Midbrain (tissue), 1 donor: ENCODE data around the gene STK17B.
"Not testable (repeated sequence)": the region's sequence is repeated elsewhere in the genome, so short reads cannot be mapped to it uniquely, and the experiment has no call there.

Experiments used
- DNase-seq: peaks from one replicate; lab custom pipeline; 2025; lab: John Stamatoyannopoulos, UW

The STK17B gene

GRCh38 chr2:196112418-196113034 lies 58.9 kb downstream of the STK17B start:
- DNase-seq, result no peak

- no peak for DNase-seq
Observed at GRCh38 chr2:196108604-196109003, 62.8 kb downstream of the STK17B start.

DNA sequence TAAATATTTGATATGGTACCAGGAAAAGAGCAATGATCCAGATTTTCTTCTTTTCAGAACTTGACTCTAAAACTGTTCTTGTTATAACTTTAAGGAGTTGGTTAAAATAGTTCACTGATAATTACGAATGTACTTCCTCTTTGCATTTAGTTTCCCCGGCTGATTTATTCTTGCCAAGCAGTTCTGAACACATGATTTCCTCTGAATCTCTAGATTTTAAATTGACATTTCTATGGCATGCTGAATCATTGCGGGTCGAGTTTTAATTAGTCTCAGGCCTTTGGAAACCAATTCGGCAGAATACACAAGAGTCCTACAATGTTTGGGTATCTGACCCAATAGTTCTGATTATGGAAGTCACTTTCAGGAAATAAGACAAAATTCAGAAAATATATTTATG lies 65.4 kb downstream of the STK17B start:
- no peak for DNase-seq

GRCh38 chr2:196104066-196104465 lies 67.3 kb downstream of the STK17B start:
- DNase-seq, result no peak

GRCh38 chr2:196103626-196104025 lies 67.8 kb downstream of the STK17B start:
- DNase-seq, result no peak

DNA sequence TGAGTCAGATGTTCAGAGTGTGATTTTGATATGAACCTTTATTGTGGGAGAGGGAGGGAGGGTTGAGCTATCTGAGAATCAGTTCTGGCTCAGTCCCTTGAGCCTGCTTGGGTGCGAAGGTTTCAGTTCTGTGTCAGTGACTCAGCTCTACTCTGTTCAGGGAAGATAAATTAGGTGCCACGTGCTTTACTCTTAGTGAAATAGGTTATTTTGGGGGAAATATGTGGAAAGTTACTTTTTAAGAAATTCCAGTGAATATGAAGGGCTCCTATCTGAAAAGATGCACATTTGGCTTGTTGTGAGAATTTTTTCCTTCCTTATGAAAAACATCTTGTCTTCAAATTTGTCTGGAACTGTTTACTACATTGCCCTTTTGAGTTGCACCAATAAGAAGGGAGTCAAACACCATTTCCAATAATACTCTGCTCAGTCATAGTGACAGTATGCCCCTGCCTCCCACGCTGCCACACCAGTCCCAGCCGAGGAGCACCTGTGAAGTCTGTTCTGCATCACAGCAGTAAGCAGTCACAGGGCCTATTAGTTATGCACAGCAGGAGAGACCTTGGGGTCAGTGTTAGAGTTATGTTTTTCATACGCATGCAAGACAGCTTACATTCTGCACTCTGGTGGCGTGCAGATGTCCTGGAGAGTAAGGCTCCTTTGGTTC lies 69.9 kb downstream of the STK17B start:
- no peak for DNase-seq

- DNase-seq, result no peak
Observed at GRCh38 chr2:196099916-196100315, 71.5 kb downstream of the STK17B start.

DNA sequence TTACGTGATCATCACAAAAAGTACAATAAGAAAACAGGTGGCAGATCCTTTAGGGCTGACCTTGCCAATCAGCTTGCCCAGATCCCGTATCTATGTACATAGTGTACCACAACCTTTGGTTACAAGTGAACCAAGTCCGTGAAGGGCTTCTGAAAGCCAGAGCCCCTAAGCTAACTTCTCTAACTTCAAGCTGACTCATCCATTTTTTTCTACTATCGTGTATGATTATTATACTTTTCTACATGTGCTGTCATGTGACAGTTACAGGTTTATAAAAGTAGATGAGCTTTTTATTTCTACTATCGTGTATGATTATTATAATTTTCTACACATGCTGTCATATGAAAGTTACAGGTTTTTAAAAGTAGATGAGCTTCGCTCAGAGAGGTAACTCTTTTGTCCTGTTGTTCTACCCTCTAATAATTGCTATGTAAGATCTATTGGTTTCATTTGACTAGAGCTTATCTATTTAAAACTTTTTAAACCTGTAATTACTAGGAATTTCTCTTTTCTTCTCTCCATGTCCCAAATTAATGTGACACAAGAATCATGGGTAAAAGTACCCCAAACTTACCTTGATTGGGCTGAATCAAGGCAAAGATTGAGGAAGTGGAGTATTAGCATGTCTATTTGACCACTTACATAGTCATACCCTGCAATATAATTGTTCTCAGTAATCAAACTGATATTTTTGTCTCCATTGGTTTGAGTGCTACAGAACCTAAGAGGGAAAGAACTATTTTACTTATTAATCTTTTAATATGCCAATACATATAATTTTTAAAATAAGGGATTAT lies 73.3 kb downstream of the STK17B start:
- no peak for DNase-seq

DNA sequence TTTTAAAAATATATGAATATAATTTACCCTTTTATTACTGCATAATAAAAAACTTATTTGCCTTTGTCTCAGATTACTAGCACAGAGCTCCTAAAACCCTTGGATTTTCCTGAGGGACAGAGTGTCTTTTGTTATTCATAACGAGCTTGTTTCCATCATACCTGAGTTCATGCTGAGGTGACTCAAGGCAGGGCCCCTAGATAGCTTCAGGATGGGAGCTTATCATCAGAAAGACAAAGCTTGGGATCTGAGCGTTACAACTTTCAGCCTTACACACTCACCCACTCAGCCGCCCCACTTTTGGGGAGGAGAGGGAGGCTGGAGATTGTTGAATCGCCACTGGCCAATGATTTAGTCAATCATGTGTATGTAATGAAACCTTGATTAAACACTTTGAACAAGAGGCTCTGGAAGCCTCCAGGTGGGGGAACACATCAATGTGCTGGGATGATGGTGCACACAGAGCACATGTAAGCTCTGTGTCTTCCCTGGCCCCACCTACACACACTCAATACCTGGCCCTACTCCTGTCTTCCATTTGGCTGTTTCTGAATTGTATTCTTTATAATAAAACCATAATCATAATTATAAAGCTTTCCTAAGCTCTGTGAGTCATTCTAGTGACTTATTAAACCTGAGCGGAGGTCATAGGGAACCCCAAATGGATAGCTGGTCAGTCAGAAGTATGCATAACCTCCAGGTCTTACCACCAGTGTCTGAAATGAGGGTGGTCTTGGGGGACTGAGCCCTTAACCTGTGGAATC lies 74.2 kb downstream of the STK17B start:
- no peak for DNase-seq

DNA sequence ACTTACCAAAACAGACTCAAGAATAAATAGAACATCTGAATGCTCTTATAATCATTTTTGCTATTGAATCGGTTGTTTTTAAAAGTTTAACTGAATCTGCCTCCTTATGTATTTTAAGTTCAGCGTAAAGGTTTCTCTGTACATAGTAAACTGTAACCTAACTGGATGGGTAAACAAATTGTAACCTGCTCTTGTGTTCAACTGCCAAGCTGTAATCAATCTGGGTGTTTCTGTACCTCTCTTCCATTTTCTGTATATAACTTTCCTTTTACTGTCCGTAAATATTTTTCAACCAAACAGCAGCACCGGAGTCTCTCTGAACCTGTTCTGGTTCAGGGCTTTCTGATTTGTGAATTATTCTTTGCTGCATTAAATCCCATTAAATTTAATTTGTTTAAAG lies 75.1 kb downstream of the STK17B start:
- DNase-seq, result no peak

DNA sequence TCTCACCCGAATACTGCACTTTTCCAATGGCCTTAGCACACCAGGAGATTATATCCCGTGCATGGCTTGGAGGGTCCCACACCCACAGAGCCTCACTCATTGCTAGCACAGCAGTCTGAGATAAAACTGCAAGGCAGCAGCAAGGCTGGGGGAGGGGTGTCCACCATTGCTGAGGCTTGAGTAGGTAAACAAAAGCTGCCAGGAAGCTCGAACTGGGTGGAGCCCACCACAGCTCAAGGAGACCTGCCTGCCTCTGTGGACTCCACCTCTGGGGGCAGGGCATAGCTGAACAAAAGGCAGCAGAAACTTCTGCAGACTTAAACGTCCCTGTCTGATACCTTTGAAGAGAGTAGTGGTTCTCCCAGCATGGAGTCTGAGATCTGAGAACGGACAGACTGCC lies 81.9 kb downstream of the STK17B start:
- not testable (repeated sequence) for DNase-seq

DNA sequence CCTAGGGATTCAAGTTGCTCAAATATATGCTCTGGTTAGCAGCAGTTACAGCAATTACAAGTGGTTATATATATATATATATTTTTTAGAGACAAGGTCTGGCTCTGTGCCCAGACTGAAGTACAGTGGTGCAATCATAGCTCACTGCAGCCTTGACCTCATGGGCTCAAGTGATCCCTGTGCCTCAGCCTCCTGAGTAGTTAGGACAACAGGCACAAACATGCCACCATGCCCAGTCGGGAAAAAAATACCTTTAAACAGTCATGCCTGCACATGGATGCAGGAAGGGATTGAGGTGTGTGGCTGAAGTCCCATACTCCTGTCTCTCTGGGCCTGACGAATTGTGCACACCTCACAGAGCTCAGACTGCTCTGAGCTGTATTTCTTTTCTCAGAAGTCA lies 83.2 kb downstream of the STK17B start:
- no peak for DNase-seq

GRCh38 chr2:196086517-196087368 lies 84.6 kb downstream of the STK17B start:
- DNase-seq, result no peak

- DNase-seq, result no peak
Observed at GRCh38 chr2:196083601-196084000, 87.8 kb downstream of the STK17B start.
